ENCODE measurements around the gene CSMD2. TPM values are rescaled to one million over a fixed set of nuclear protein-coding genes. Genes with fewer than 3 reads are reported as not detected.

The CSMD2 gene
- polyA plus RNA-seq, 1 experiment, result 2.3 TPM

GRCh38 chr1:33472269-33472980 is 692.6 kb downstream of the CSMD2 start, which contains the start of gene ZSCAN20:
Gene ZSCAN20, plus strand, starts transcription at chr1:33472645. Its CDS starts 6,644 bp downstream, at chr1:33479289.
- DNase-seq (ENCODE audit: low read depth, low spot score), result peak; percentile 95
- ChIA-PET POLR2A (interaction anchor here (0.7 to 0.9 kb wide), 2 partner anchors 177 to 595 kb away, joined by 3 read pairs; no protein-coding TSS in a partner anchor), CTCF (interaction anchor here (1.2 to 7.3 kb wide), 12 partner anchors 10 to 345 kb away, joined by 3 to 212 read pairs (median 8); no protein-coding TSS in a partner anchor)
- Histone ChIP-seq H3K27me3 (ENCODE audit: control insufficient read depth, insufficient read depth, low read length) (no peaks in the 10 kb centered on the region), H3K9me3 (ENCODE audit: control insufficient read depth, insufficient read depth, low read length) (no peaks in the 10 kb centered on the region), H3K27ac (ENCODE audit: low read depth, low read length) (peak within 1 kb of the TSS; percentile 42), H3K4me3 (ENCODE audit: low read depth, low read length) (peak within 1 kb of the TSS; percentile 86)
- TF ChIP-seq, protein P1, sequence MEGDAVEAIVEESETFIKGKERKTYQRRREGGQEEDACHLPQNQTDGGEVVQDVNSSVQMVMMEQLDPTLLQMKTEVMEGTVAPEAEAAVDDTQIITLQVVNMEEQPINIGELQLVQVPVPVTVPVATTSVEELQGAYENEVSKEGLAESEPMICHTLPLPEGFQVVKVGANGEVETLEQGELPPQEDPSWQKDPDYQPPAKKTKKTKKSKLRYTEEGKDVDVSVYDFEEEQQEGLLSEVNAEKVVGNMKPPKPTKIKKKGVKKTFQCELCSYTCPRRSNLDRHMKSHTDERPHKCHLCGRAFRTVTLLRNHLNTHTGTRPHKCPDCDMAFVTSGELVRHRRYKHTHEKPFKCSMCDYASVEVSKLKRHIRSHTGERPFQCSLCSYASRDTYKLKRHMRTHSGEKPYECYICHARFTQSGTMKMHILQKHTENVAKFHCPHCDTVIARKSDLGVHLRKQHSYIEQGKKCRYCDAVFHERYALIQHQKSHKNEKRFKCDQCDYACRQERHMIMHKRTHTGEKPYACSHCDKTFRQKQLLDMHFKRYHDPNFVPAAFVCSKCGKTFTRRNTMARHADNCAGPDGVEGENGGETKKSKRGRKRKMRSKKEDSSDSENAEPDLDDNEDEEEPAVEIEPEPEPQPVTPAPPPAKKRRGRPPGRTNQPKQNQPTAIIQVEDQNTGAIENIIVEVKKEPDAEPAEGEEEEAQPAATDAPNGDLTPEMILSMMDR (IDR thresholded peaks at IDR 0.05; ENCODE audit: low read depth, low read length), result no peak

- H3K27ac ChIP-seq (ENCODE audit: low read depth, low read length), result no peak overlapping the region
- no peaks in the 10 kb centered on the region for H3K27me3 ChIP-seq (ENCODE audit: control insufficient read depth, insufficient read depth, low read length)
- H3K9me3 ChIP-seq (ENCODE audit: control insufficient read depth, insufficient read depth, low read length), result no peaks in the 10 kb centered on the region
- DNase-seq (ENCODE audit: low read depth, low spot score), result no peak
- POLR2A ChIA-PET, result interaction anchor here (0.9 to 2.1 kb wide), 3 partner anchors 13 to 176 kb away, joined by 3 to 4 read pairs (median 4); no protein-coding TSS in a partner anchor
- TF ChIP-seq, protein P1 (IDR thresholded peaks at IDR 0.05; ENCODE audit: low read depth, low read length), result no peak
- CTCF ChIA-PET, result interaction anchor here (0.7 to 7.3 kb wide), 37 partner anchors 9 to 383 kb away, joined by 3 to 212 read pairs (median 6); partner anchors contain the start of gene A3GALT2
- no peak overlapping the region for H3K4me3 ChIP-seq (ENCODE audit: low read depth, low read length)
These were observed 693.6 kb downstream of the CSMD2 start for GRCh38 chr1:33471416-33471815.

DNA sequence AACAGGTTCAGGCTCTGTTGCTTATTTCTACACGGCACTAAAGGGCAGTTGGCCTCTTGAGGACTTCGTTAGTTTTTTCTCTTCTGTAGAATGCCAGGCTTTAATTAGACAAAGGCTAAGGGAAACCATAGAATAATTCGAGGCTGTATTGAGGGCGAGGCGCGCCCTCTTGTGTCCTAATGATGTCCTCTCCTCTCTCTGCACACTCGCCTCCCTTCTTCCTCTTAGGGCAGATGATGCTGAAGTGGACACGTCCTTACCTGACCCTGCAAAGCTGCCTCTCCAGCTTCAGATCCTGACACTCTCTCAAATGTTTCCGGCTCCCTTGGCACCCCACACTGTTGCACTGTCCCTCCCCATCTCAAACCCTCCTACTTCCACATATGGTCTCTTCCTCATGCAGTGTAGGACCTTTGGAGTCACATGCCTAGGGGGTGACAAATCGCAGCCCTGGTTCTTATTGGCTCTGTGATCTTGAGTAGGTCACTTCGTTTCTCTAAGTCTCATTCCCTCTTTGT is 694.5 kb downstream of the CSMD2 start:
- peak; percentile 69 for DNase-seq (ENCODE audit: low read depth, low spot score)
- Histone ChIP-seq H3K9me3 (ENCODE audit: control insufficient read depth, insufficient read depth, low read length) (no peaks in the 10 kb centered on the region), H3K27me3 (ENCODE audit: control insufficient read depth, insufficient read depth, low read length) (no peaks in the 10 kb centered on the region), H3K27ac (ENCODE audit: low read depth, low read length) (no peak overlapping the region), H3K4me3 (ENCODE audit: low read depth, low read length) (no peak overlapping the region)
- TF ChIP-seq, protein P1 (IDR thresholded peaks at IDR 0.05; ENCODE audit: low read depth, low read length), result peak; percentile 92
- ChIA-PET POLR2A (interaction anchor here (1.8 to 2.1 kb wide), 2 partner anchors 12 to 175 kb away, joined by 4 read pairs; no protein-coding TSS in a partner anchor), CTCF (interaction anchor here (0.6 to 7.3 kb wide), 42 partner anchors 8 to 382 kb away, joined by 3 to 212 read pairs (median 6); partner anchors contain the start of gene A3GALT2)

DNA sequence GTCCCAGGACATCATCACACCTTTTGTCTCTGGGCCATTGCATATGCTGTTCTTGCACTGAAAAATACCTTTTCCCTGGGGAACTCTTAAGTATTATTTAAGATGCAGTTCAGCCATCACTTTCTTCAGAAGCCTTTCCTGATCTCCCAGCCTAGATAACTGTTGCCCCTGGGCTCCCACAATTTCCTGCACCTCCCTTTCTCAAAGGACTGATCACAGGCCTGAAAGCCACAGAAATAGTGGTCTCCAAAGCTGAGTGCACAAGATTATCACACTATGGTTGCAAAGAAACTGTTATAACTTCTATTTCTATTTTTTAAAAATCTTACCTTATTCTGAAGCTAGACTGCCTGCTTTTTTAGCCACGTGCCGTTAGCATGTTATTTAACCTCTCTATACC is 695.3 kb downstream of the CSMD2 start:
- Histone ChIP-seq H3K4me3 (ENCODE audit: low read depth, low read length) (no peak overlapping the region), H3K9me3 (ENCODE audit: control insufficient read depth, insufficient read depth, low read length) (no peaks in the 10 kb centered on the region), H3K27me3 (ENCODE audit: control insufficient read depth, insufficient read depth, low read length) (no peaks in the 10 kb centered on the region), H3K27ac (ENCODE audit: low read depth, low read length) (no peak overlapping the region)
- no peak for DNase-seq (ENCODE audit: low read depth, low spot score)
- CTCF ChIA-PET, result interaction anchor here (0.7 to 7.3 kb wide), 13 partner anchors 9 to 329 kb away, joined by 3 to 212 read pairs (median 4); no protein-coding TSS in a partner anchor
- POLR2A ChIA-PET, result interaction anchor here (2.1 kb wide), 1 partner anchor 174 kb away, joined by 4 read pairs; no protein-coding TSS in a partner anchor
- TF ChIP-seq, protein P1 (IDR thresholded peaks at IDR 0.05; ENCODE audit: low read depth, low read length), result no peak
